ENCODE results near the gene CERS5.
A peak's percentile ranks its signal among the peaks of the same experiment; 100 is the strongest.

CERS5 gene

GRCh38 chr12:50097952-50098351 lies 69.2 kb downstream of the CERS5 start:
- Histone ChIP-seq H3K27me3 (no peaks in the 10 kb centered on the region), H3K9me3 (no peaks in the 10 kb centered on the region), H3K4me3 (ENCODE audit: low read depth, low read length) (no peak overlapping the region), H3K4me1 (no peaks in the 10 kb centered on the region), H3K36me3 (peaks cover 73% of the 10 kb centered on the region)
- no peak for TF ChIP-seq CTCF (IDR thresholded peaks at IDR 0.05; ENCODE audit: low read depth, low read length)
- DNase-seq = no peak

DNA sequence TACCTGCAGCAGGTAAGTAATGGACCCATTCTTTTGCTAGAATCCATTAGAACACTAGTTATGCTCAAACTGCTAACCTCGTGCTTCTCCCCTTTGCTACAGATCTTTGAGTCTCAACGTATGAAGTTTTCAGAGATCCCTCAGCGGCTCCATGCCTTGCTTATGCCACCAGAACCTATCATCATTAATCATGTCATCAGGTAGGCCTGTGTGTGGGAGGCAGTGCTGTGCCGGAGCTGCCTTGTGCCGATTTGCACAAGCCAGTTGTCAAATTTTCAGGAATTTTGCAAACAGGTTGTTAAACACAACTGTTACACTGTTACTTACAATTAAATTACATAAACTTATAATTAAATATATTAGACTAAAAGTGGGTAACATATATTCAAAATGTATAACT lies 76.8 kb downstream of the CERS5 start:
- no peak for DNase-seq
- H3K36me3 ChIP-seq = peaks cover 85% of the 10 kb centered on the region

DNA sequence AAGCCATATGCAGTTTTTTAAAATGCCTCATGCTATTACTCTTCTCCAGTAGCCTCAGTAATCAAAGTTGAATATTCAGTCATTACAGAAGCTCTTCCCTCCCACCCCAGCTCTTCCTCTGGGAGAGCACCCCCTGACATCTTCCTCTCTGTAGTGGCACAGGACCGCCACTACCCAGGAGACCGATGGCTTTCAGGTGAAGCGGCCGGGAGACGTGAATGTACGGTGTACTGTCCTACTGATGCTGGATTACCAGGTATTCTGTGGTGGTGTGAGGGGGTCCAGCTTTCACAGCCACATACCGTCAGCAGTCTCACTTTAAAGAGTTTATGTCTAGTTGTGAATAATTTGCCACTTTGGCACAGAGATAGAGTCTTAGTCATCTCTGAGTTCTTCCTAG lies 77.4 kb downstream of the CERS5 start:
- Histone ChIP-seq H3K36me3 (peaks cover 79% of the 10 kb centered on the region), H3K27me3 (no peaks in the 10 kb centered on the region)

More for the DNA sequence above, 76.8 kb downstream of the CERS5 start:
- no peaks in the 10 kb centered on the region for H3K27me3 ChIP-seq
- no peak overlapping the region for H3K4me3 ChIP-seq (ENCODE audit: low read depth, low read length)
- H3K9me3 ChIP-seq = no peaks in the 10 kb centered on the region
- no peak for TF ChIP-seq CTCF (IDR thresholded peaks at IDR 0.05; ENCODE audit: low read depth, low read length)
- no peaks in the 10 kb centered on the region for H3K4me1 ChIP-seq

GRCh38 chr12:50088577-50089335 lies 78.4 kb downstream of the CERS5 start:
- peak; percentile 62 for DNase-seq
- Histone ChIP-seq H3K36me3 (peaks cover 69% of the 10 kb centered on the region), H3K9me3 (no peaks in the 10 kb centered on the region), H3K4me1 (no peaks in the 10 kb centered on the region), H3K27me3 (no peaks in the 10 kb centered on the region), H3K4me3 (ENCODE audit: low read depth, low read length) (no peak overlapping the region)
- TF ChIP-seq CTCF (IDR thresholded peaks at IDR 0.05; ENCODE audit: low read depth, low read length) = peak; percentile 94

More for the DNA sequence above, 77.4 kb downstream of the CERS5 start:
- Histone ChIP-seq H3K4me1 (no peaks in the 10 kb centered on the region), H3K9me3 (no peaks in the 10 kb centered on the region), H3K4me3 (ENCODE audit: low read depth, low read length) (no peak overlapping the region)
- no peak for TF ChIP-seq CTCF (IDR thresholded peaks at IDR 0.05; ENCODE audit: low read depth, low read length)
- no peak for DNase-seq

DNA sequence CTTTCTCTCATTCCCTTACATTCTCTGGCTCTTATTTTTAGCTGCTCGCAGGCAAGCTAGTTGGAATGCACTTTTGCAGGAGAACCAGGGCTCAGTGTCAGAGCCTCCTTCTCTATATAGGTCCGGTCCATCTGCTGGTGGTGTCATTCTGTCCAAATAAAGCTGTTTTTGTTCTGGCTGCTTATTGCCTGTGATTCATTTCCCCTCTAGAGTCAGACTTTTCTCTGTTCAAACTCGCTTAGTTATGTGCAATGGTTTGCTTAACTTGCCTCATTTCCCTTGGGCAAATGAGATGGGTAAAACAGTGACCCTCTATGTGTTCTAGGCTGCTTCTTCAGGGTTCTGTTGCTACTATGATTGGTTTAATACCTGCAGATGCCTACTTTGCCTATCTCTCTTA lies 79.2 kb downstream of the CERS5 start:
- Histone ChIP-seq H3K9me3 (no peaks in the 10 kb centered on the region), H3K27me3 (no peaks in the 10 kb centered on the region), H3K4me1 (no peaks in the 10 kb centered on the region), H3K4me3 (ENCODE audit: low read depth, low read length) (no peak overlapping the region), H3K36me3 (peaks cover 61% of the 10 kb centered on the region)
- TF ChIP-seq CTCF (IDR thresholded peaks at IDR 0.05; ENCODE audit: low read depth, low read length) = no peak
- no peak for DNase-seq

DNA sequence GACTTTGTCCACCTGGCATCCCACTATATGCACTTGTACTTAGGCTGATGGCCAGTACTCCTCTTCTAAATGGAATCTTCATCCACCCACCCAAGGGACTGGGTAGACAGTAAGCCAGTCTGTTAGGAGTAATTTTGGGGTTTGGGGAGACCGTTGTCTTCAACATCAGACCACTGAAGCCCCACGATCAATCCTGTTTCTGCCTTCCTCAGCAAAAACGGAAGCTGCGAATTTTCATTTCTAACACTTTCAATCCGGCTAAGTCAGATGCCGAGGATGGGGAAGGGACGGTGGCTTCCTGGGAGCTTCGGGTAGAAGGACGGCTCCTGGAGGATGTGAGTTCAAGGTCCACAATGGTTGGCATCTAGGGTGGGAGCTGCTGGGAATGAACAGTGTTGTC lies 80.0 kb downstream of the CERS5 start:
- Histone ChIP-seq H3K4me3 (ENCODE audit: low read depth, low read length) (no peak overlapping the region), H3K36me3 (peaks cover 55% of the 10 kb centered on the region), H3K9me3 (no peaks in the 10 kb centered on the region), H3K27me3 (no peaks in the 10 kb centered on the region), H3K4me1 (no peaks in the 10 kb centered on the region)
- DNase-seq = no peak
- no peak for TF ChIP-seq CTCF (IDR thresholded peaks at IDR 0.05; ENCODE audit: low read depth, low read length)
